GM10248 (cell line): ENCODE data around the gene CCT4.

Source experiments
- CTCF ChIA-PET: fragments of 300-600 bp; sonication (Branson Sonifier 250); formaldehyde crosslinking; extraction: SDS; loops from one replicate; lab custom pipeline; 2021; ENCODE audit warnings: antibody characterized with exemption; lab: Yijun Ruan, JAX
- POLR2A ChIA-PET: fragments of 350-650 bp; sonication (Branson Sonifier 250); formaldehyde crosslinking; extraction: SDS; loops from one replicate; lab custom pipeline; 2020; ENCODE audit warnings: antibody characterized with exemption; lab: Yijun Ruan, JAX
- DNase-seq: peaks from one replicate; pipeline ENCODE4 v3.0.0; 2012; ENCODE audit errors: extremely low spot score
- CTCF ChIP-seq: IDR thresholded peaks from 2 replicates; pipeline ENCODE4 v1.5.1; 2012; ENCODE audit warnings: mild to moderate bottlenecking, low read depth; ENCODE audit errors: extremely low read depth, missing control alignments, control extremely low read depth

Gene CCT4

DNA sequence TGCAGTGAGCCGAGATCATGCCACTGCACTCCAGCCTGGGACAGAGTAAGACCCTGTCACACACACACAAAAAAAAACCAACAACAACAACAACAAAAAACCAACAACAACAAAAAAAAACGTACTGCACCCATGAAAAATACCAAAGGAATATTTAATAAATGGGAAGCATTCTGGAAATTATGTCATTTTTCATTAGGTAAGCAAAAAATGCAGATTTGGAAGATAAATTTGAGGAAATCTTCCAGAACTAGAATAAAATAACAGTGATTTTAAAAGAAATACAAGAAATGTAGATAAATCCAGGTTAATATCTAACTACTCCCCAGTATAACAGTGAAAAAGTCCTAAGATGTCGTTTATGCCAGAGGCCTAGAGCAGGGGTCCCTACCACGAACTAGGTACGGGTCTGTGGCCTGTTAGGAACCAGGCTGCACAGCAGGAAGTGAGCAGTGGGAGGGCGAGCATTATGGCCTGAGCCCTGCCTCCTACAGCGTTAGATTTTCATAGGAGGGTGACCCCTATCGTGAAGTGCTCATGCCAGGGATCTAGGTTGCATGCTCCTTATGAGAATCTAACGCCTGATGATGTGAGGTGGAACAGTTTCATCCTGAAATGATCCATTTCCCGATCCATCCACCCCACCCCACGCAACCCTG is 56.1 kb downstream of the CCT4 start:
- POLR2A ChIA-PET, result no interaction called here
- TF ChIP-seq CTCF, result no peak
- no peak for DNase-seq
- CTCF ChIA-PET, result interaction anchor here (1.1 to 1.9 kb wide), 2 partner anchors 18 to 22 kb away, joined by 3 to 7 read pairs; partner anchors contain the start of gene FAM161A

DNA sequence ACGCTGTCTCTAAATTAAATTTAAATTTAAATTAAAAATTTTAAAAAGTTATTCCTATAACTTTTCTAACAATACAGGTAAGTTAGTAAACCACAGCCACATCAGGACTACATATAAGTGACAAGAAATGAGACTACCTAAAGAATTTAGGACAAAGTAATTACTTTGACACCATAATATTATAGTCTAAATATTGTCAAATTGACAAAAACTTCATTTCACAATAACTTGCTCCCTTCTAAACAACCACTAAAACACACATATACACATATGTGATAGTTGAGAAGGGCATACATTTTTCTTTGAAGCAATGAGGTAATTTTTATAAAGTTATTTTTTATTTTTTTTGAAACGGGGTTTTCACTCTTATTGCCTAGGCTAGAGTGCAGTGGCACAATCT is 66.2 kb downstream of the CCT4 start:
- CTCF ChIA-PET, result no interaction called here
- POLR2A ChIA-PET, result no interaction called here
- no peak for DNase-seq
- TF ChIP-seq CTCF, result no peak
